SK-N-MC (cell line): ENCODE data around the gene EPOP.

Experiments used
- EZH2 ChIP-seq: fragments of 200-600 bp; sonication (generic); IDR thresholded peaks from one replicate; pipeline ENCODE4 v1.6.1; 2017; ENCODE audit warnings: antibody characterized with exemption
- FOXP2 ChIP-seq: optimal IDR thresholded peaks from 2 replicates; pipeline ENCODE3; 2011; ENCODE audit warnings: mild to moderate bottlenecking, moderate library complexity; ENCODE audit not compliant: insufficient read depth; ENCODE audit errors: extremely low read length, control extremely low read depth
- POLR2AphosphoS5 ChIP-seq: IDR thresholded peaks from 2 replicates; pipeline ENCODE4 v1.6.1; 2012; ENCODE audit warnings: mild to moderate bottlenecking, low read depth, low read length, borderline replicate concordance

DNA sequence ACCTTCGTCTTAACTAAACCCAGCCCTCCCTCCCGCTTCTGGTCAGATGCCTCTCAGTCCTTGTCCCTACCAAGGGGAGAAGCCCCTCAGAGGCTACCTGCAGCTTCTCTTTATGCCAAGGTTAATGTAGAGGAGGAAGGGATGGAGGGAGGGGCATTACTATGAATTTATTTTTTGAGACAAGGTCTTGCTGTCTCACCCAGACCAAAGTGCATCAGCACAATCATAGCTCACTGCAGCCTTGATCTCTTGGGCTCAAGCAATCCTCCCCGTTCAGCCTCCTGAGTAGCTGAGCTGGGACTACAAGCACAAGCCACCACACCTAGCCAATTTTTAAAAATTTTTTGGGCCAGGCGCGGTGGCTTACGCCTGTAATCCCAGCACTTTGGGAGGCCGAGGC, 15.3 kb downstream of the EPOP start:
- TF ChIP-seq POLR2AphosphoS5: no peak
- TF ChIP-seq EZH2: no peak
- TF ChIP-seq FOXP2: no peak
